ENCODE results near the gene ITSN1.
A peak's percentile ranks its signal among the peaks of the same experiment; 100 is the strongest.
"Not testable (repeated sequence)": the region's sequence is repeated elsewhere in the genome, so short reads cannot be mapped to it uniquely, and the experiment has no call there.

ITSN1 gene

DNA sequence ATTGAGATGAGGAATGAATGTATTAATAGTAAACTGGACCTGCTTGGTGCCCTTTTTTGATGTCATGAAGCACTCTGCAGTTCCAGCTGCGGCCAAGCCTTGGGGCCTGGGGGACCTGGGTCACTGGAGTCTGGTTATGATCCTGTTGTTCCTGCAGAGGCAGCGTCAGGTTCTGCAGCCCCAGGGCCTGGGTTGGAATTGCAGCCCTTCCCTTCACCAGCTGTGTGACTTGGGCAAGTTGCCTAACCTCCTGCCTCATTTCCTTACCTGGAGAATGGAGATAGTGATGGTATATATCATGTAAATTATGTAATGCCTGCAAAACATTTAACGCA lies 282.4 kb downstream of the ITSN1 start:
- TF ChIP-seq, protein P1, sequence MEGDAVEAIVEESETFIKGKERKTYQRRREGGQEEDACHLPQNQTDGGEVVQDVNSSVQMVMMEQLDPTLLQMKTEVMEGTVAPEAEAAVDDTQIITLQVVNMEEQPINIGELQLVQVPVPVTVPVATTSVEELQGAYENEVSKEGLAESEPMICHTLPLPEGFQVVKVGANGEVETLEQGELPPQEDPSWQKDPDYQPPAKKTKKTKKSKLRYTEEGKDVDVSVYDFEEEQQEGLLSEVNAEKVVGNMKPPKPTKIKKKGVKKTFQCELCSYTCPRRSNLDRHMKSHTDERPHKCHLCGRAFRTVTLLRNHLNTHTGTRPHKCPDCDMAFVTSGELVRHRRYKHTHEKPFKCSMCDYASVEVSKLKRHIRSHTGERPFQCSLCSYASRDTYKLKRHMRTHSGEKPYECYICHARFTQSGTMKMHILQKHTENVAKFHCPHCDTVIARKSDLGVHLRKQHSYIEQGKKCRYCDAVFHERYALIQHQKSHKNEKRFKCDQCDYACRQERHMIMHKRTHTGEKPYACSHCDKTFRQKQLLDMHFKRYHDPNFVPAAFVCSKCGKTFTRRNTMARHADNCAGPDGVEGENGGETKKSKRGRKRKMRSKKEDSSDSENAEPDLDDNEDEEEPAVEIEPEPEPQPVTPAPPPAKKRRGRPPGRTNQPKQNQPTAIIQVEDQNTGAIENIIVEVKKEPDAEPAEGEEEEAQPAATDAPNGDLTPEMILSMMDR (conservative IDR thresholded peaks at IDR 0.05; ENCODE audit: control insufficient read depth, insufficient read depth, low read depth, low read length), result no peak
- H3K4me3 ChIP-seq (ENCODE audit: control insufficient read depth, low read depth, low read length), result no peak overlapping the region
- DNase-seq (ENCODE audit: low read depth), result no peak

DNA sequence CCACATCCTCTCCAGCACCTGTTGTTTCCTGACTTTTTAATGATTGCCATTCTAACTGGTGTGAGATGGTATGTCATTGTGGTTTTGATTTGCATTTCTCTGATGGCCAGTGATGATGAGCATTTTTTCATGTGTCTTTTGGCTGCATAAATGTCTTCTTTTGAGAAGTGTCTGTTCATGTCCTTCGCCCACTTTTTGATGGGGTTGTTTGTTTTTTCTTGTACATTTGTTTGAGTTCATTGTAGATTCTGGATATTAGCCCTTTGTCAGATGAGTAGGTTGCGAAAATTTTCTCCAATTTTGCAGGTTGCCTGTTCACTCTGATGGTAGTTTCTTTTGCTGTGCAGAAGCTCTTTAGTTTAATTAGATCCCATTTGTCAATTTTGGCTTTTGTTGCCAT lies 283.9 kb downstream of the ITSN1 start:
- DNase-seq (ENCODE audit: low read depth); H3K4me3 ChIP-seq (ENCODE audit: control insufficient read depth, low read depth, low read length): not testable (repeated sequence)

DNA sequence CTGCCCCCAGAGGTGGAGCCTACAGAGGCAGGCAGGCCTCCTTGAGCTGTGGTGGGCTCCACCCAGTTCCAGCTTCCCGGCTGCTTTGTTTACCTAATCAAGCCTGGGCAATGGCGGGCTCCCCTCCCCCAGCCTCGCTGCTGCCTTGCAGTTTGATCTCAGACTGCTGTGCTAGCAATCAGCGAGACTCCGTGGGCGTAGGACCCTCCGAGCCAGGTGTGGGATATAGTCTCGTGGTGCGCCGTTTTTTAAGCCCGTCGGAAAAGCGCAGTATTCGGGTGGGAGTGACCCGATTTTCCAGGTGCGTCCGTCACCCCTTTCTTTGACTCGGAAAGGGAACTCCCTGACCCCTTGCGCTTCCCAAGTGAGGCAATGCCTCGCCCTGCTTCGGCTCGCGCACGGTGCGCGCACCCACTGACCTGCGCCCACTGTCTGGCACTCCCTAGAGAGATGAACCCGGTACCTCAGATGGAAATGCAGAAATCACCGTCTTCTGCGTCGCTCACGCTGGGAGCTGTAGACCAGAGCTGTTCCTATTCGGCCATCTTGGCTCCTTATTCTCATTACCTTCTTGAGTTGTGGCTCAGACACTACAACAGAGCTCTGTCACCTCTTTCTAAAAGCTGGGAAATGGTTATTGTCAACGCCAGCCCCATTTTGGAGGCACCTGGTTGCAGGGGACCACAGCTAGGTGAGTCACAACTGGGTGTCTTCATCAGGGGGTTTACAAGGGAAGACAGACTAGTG lies 288.9 kb downstream of the ITSN1 start:
- H3K4me3 ChIP-seq (ENCODE audit: control insufficient read depth, low read depth, low read length), result peak overlapping the region; percentile 15
- not testable (repeated sequence) for DNase-seq (ENCODE audit: low read depth)

DNA sequence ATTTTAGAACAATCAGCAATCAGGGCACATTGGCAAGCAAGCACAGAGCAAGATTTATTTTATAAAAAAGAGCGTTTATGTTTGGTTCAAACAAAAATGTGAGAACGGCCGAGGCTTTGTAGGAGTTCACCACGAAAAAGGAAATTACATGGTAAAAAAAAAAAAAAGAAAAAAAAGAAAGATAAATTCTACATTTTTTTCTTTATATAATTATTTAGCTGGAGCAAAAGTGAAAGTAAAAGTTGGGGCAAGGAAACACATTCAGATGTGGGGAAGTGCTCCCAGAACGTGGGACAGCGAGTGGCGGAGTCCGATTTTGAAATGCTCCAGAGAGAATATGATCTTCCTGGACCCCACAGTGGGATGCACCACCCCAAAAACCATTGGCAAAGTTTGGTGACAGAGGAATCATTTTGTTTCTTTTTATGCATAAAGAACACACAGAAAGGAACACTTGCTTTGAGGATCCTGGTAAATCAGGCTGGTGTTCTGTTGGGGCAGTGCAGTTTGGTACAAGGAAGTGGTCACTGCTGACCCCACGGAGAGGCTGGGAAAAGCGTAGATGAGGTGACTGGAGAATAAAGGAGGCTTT lies 289.6 kb downstream of the ITSN1 start:
- TF ChIP-seq, protein P1 (conservative IDR thresholded peaks at IDR 0.05; ENCODE audit: control insufficient read depth, insufficient read depth, low read depth, low read length), result no peak
- DNase-seq (ENCODE audit: low read depth), result no peak
- H3K4me3 ChIP-seq (ENCODE audit: control insufficient read depth, low read depth, low read length), result peak overlapping the region; percentile 15

DNA sequence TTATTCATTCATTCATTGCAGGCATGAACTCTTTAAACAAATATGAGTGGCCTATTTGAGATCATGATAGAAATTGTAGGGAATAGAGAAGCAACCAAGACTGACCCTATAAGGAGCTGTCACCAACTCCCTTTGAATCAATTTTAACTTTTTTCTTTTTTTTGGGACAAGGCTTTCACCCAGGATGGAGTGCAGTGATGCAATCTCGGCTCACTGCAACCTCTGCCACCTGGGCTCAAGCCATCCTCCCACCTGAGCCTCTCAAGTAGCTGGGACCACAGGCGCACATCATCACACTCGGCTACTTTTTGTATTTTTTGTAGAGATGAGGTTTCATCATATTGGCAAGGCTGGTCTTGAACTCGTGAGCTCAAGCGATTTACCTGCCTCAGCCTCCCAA lies 290.4 kb downstream of the ITSN1 start:
- no peak for DNase-seq (ENCODE audit: low read depth)
- TF ChIP-seq, protein P1 (conservative IDR thresholded peaks at IDR 0.05; ENCODE audit: control insufficient read depth, insufficient read depth, low read depth, low read length), result no peak
- no peak overlapping the region for H3K4me3 ChIP-seq (ENCODE audit: control insufficient read depth, low read depth, low read length)

DNA sequence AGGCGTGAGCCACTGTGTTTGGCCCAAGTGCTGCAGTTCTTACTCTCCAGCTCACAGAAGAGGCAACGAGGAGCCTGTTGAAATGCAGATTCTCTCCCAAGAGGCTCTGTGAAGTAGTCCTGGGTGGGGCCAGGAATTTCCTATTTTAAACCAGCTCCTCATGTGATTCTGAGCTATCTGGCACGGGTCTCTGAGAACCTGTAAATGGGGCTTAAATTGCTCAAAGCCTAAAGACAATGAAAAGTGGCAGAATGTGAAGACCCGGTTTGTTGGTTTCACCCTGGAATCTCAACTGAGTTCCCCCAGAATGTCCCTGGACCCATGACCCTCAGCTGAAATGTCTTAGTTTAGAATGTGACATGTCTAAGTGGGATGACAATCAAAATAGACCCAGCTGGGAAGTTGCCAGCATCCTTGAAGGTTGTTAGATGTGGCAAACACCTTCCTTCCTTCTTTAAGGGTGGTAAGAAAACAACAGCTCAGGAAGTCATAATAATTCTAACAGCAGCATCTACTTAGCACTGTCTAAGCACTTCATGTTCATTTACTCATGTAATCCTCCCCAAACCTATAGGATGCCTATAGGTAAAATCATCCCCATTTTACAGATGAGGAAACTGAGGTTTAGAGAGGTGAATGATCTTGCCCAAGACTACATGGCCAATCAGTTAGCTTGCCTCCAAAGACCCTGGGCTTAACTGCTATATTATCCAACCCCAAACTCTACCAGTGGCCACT lies 294.2 kb downstream of the ITSN1 start:
- H3K4me3 ChIP-seq (ENCODE audit: control insufficient read depth, low read depth, low read length), result no peak overlapping the region
- TF ChIP-seq, protein P1 (conservative IDR thresholded peaks at IDR 0.05; ENCODE audit: control insufficient read depth, insufficient read depth, low read depth, low read length), result no peak
- peak; percentile 40 for DNase-seq (ENCODE audit: low read depth)

DNA sequence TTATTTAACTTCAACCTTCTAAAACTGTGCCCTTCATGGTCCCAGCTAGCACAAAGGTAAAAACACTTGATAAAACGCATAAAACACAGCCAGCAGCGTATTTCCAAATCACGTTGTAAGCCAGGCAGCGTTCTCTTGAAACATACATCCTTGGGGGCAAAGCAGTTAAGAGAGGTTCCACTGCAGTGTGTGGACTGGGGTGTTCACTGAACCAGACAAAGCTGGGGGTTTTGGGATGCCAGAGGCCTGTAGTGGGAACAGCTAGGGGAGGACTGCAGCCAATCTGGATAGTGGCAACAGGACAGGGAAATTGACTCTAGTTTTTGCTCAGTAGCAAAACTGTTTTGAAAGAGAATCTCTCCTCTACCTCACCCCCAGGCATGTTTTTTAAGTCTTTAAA lies 294.8 kb downstream of the ITSN1 start:
- TF ChIP-seq, protein P1 (conservative IDR thresholded peaks at IDR 0.05; ENCODE audit: control insufficient read depth, insufficient read depth, low read depth, low read length), result no peak
- no peak for DNase-seq (ENCODE audit: low read depth)
- H3K4me3 ChIP-seq (ENCODE audit: control insufficient read depth, low read depth, low read length), result no peak overlapping the region
